Stimulated activated CD4-positive, alpha-beta T cell treated with anti-CD3 and anti-CD28 coated beads, Interleukin-12 subunit alpha, Interleukin-12 subunit beta, amount 100 ng/mL, for 4 hours (primary cell): ENCODE measurements around the gene PIGT.

ENCODE experiments used
- DNase-seq: peaks from one replicate; pipeline ENCODE4 v3.0.0-alpha.2; 2020

PIGT gene

DNA sequence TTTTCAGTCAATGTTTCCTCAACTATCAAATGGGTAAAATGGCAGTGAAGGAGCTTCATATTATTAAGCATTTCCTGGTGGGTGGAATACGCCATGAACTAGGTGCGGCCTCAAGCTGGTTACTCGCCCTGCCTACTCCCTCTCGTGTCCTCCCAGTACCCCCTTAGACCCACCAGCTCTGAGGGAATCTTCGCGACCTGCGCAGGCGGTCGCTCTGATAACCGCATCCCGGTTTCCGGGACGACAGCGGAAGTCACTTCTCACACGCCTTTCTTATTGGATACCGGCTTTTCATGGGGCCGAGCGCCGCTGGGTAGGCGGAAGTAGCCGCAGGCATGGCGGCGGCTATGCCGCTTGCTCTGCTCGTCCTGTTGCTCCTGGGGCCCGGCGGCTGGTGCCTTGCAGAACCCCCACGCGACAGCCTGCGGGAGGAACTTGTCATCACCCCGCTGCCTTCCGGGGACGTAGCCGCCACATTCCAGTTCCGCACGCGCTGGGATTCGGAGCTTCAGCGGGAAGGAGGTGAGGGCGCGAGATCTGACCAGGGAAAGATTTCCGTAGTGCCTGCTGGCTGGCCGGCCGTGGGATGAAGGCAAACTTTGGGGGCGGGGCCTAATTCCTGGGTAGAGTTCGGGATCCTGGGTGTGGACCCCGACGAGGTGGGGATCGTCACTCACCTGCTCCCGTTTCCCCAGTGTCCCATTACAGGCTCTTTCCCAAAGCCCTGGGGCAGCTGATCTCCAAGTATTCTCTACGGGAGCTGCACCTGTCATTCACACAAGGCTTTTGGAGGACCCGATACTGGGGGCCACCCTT, at the start of gene PIGT:
Gene PIGT, plus strand, starts transcription at position 320 of the 816 bp plus-strand sequence. Its CDS starts 16 bp downstream, at position 336.
- peak; percentile 81 for DNase-seq

- no peak for DNase-seq
These were observed 49.7 kb upstream of the PIGT start for GRCh38 chr20:45366192-45366591.

GRCh38 chr20:45366631-45367030, 49.3 kb upstream of the PIGT start:
- no peak for DNase-seq

- no peak for DNase-seq
These were observed 48.8 kb upstream of the PIGT start for GRCh38 chr20:45367126-45367525.

DNA sequence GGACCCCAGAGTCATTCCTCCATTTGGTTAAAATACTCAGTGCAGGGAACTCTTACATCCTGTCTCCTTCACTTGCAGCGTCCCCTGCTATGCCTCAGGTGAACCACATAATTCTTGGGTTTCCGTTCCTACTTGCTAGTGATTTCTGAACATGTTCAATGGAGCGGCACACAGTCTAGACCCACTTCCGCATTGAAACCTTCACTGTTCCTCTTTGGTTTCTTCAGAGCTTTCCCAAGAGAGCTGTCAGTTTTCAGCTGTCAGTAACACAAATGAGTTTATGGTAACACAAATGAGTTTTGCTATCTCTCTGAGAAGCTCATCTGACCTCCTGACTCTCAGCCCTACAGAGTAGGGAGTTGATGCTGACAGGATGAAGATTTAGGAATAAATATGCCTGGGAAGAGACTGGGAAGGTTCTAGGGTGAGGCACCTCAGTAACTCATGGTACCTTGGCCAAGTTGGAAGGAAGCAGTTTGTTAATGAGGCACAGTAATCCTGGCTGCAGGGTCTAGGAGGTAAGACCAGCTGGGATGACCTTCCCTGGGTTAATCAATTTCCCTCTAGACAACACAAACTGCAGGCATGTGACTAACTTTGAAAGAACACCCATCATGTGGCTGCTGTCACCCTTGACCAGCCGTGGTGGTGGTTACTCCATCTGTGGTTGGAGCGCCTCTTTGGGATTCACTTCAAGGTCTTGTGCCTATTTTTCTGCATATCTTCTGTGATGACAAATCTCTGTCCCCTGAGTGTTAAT, 47.5 kb upstream of the PIGT start:
- DNase-seq, result no peak

GRCh38 chr20:45370571-45371160, 45.3 kb upstream of the PIGT start:
- no peak for DNase-seq

GRCh38 chr20:45372241-45372640, 43.7 kb upstream of the PIGT start:
- no peak for DNase-seq

DNA sequence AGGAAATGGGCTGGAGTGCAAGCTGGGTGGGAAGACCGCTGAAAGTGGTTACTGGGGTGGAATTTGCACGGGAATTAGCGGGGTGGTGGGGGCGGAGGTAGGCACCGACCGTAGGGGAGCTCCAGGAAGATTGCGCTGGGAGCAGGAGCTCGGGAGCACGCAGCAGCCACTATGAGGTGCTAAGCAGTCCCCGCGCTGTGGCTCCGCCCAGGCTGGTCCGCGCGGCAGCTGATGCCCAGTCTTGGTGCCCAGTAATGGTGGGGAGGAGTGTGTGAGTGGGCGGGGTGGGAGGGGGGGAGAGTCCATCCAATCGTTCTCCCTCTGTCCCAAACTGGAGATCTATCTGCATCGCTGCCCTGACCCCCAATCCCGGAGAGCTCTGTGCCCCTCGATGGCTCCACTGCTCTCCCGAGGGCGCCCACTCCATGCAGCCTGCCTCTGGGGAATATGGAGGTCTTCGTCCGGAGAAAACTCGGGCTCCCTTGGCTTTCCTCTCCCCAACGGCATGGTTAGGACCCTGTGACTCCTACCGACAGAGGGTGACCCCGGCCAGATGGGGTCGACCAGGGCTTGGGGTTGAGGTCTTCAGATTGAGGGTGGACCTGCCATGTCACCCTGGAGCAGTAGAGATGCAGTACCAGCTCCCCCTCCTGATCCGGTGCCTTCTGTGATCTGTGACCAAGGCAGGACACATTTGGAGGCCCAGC, 43.1 kb upstream of the PIGT start:
- no peak for DNase-seq

GRCh38 chr20:45373353-45374100, 42.4 kb upstream of the PIGT start:
- DNase-seq, result peak; percentile 90

DNA sequence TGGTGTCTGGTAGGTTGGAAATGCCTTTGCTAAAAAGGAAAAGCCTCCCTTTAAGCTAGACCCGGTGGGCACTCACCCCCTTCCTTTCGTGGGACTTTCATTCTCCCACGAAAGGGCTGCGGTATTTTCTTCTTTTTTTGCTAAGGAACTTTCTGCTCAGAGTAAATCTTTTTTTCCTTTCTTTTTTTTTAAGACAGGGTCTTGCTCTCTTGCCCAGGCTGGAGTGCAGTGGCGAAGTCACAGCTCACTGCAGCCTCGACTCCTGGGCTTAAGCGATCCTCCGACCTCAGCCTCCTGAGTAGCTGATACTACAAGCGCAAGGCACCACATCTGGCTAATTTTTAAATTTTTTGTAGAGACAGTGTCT, 41.9 kb upstream of the PIGT start:
- no peak for DNase-seq

- no peak for DNase-seq
These were observed 41.0 kb upstream of the PIGT start for GRCh38 chr20:45374966-45375365.

GRCh38 chr20:45377269-45377668, 38.7 kb upstream of the PIGT start:
- no peak for DNase-seq

DNA sequence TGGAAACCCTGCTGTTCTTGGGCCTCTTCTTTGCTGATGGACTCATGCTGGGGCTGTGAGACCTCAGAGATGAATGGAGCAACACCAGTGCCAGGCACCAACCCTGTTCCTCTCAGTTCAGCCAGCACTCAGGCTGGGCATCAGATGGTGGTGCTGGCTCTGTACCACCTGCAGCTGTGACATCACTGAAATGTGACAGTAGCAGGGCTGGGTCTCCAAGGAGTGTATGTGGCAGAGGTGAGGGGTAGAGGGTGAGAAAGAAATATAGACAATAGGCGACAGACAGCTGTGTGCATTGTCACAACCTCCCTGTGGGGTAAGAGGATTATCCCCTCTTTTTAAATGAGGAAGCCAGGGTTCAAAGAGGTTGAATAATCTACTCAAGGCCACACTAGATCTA, 37.8 kb upstream of the PIGT start, which contains the start of gene TP53TG5:
Gene TP53TG5, minus strand, starts transcription at position 135 of the 400 bp plus-strand sequence. Its CDS starts 89 bp downstream, at position 46.
- DNase-seq, result no peak

GRCh38 chr20:45387274-45387673, 28.7 kb upstream of the PIGT start:
- DNase-seq, result no peak

- DNase-seq, result no peak
These were observed 25.0 kb upstream of the PIGT start for GRCh38 chr20:45390931-45391330.

DNA sequence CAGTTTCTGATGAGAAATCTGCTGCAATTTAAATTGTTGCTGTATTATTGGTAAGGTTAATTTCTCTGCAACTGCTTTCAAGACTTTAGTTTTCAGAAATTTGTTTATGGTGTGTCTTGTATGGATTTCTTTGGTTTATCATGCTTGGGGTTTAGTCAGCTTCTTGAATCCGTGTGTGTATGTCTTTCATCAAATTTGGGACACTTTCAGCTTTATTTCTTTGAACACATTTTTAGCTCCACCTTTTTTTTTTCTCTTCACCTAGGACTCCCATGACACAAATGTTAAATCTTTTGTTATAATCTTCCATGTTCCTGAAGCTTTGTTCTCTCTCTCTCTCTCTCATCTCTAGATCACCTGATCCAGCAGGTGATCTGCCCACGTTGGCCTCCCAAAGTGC, 24.4 kb upstream of the PIGT start:
- DNase-seq, result no peak

DNA sequence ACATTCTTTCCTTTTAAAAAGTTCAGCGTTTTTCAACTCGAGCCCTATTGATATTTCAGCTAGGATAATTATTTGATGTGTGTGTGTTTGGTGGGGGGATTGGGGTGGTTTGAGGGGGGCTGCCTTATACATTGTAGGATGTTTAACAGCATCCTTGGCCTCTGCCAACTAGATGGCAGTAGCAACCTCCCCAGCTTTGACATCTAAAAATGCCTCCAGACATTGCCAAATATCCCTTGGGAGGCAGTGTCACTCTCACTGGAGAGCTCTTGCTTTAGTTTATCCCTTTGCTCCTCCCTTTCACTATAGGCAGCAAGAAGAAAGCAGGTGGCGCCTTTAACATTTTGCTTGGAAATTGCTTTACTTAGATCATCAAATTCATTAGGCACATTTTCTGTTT, 23.2 kb upstream of the PIGT start:
- no peak for DNase-seq

- no peak for DNase-seq
These were observed 21.5 kb upstream of the PIGT start for GRCh38 chr20:45394221-45395113.

DNA sequence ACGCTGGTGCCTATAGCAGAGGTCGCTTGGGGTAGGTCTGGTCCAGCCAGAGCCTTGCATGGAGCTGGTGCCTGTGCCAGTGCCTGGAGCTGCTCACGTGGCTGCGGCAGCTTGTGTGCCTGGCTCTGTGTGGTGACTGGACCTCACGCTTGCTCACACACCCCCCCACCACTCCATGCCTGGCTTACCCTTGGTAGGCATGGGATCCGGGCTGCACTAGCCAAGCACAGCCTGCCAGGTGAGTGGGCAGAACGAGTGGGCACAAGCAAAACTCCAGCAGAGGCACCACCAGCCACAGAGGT, 20.9 kb upstream of the PIGT start:
- no peak for DNase-seq

DNA sequence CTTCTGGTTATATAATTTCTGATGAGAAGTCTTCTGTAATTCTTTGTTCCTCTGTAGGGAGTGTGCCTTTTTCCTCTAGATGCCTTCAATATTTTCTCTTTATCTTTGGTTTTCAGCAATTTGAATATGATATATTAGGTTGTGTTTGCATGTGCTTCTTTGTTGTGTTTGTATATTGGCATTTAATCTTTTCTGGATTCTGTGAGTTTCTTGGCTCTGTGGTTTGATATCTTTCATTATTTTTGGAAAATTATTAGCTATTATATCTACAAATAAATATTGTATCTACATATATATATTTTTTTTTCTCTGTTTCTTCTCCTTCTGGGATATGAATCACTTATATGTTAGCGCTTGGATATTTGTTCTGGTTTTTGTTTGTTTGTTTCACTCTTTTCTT, 16.9 kb upstream of the PIGT start:
- no peak for DNase-seq

DNA sequence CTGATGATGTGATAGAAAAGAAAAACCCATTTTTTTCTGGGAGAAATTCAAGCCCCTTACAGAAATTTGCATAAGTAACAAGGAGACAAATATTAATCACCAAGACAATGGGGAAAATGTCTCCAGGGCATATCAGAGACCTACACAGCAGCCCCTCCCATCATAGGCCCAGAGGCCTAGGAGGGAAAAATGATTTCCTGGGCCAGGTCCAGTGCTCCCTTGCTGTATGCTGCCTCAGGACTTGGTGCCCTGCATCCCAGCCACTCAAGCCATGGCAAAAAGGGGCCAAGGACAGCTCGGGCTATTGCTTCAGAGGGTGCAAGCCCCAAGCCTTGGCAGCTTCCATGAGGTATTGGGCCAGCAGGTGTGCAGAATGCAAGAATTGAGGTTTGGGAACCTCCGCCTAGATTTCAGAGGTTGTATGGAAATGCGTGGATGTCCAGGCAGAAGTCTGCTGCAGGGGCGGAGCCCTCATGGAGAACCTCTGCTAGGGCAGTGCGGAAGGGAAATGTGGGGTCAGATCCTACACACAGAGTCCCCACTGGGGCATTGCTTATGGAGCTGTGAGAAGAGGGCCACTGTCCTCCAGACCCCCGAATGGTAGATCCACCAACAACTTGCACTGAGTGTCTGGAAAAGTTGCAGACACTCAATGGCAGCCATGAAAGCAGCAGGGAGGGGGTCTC, 15.5 kb upstream of the PIGT start:
- no peak for DNase-seq
